ENCODE measurements around the gene LIPC. TPM values are rescaled to one million over a fixed set of nuclear protein-coding genes. Genes with fewer than 3 reads are reported as not detected.

Gene LIPC
- total RNA-seq (2014; rRNA removed; shearing (Covaris generic)): 1.1 and 2.2 TPM in 2 replicates

- Histone ChIP-seq H3K9me3 (replicated peaks) (no peaks in the 10 kb centered on the region), H3K27me3 (replicated peaks) (no peaks in the 10 kb centered on the region), H3K36me3 (no peaks in the 10 kb centered on the region), H3K4me3 (no peak within 1 kb of the TSS), H3K4me1 (replicated peaks) (no peaks in the 10 kb centered on the region), H3K27ac (no peak within 1 kb of the TSS)
- no peak for DNase-seq (ENCODE audit: low read depth in 1 of 2, low spot score in 2 of 2)
These were observed at the start of gene LIPC for GRCh38 chr15:58431221-58432149. Gene LIPC (plus strand): TSS chr15:58431991. CDS start chr15:58432033, 42 bp downstream.

DNA sequence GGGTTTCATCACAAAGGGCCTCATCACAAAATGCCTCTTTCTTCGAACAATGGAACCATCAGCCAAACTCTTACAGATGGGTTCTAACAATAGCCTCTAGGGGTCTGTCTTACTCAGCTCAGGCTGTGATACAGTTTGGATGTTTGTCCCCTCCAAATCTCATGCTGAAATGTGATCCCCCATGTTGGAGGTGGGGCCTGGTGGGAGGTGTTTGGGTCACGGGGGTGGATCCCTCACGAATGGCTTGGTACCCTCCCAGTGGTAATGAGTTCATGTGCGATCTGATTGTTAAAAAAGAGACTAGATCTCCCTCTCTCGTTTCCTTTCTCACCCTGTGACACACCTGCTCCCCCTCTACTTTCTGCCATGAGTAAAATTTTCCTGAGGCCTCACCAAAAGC, 47.9 kb upstream of the LIPC start:
- no peak overlapping the region for H3K4me3 ChIP-seq
- no peaks in the 10 kb centered on the region for H3K9me3 ChIP-seq (replicated peaks)
- H3K27ac ChIP-seq: no peak overlapping the region
- H3K27me3 ChIP-seq (replicated peaks): no peaks in the 10 kb centered on the region
- peaks cover 1% of the 10 kb centered on the region for H3K4me1 ChIP-seq (replicated peaks)
- no peak for DNase-seq (ENCODE audit: low read depth in 1 of 2, low spot score in 2 of 2)
- H3K36me3 ChIP-seq: no peaks in the 10 kb centered on the region

DNA sequence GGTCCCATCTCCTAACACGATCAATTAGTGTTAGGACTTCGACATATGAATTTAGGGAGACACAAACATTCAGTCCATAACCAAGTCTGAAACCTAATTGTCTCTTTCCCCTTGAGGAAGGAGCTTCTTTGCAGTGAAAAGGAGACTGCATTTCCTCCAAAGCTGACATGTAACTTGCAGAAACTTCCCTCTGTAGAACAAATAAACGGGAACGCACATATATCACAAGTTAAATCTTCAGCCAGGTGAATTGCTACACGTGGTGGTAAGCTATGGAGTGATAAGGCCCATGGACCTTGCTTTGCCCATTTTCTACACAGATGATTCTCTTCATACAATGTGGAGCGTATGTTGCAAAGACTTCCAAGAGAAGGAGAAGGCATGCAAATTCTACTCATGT, 47.1 kb upstream of the LIPC start:
- H3K4me1 ChIP-seq (replicated peaks): peaks cover 9% of the 10 kb centered on the region
- no peaks in the 10 kb centered on the region for H3K36me3 ChIP-seq
- no peaks in the 10 kb centered on the region for H3K27me3 ChIP-seq (replicated peaks)
- no peak overlapping the region for H3K27ac ChIP-seq
- no peak overlapping the region for H3K4me3 ChIP-seq
- DNase-seq (ENCODE audit: low read depth in 1 of 2, low spot score in 2 of 2): no peak
- no peaks in the 10 kb centered on the region for H3K9me3 ChIP-seq (replicated peaks)

GRCh38 chr15:58386081-58386480, 45.7 kb upstream of the LIPC start:
- Histone ChIP-seq H3K27me3 (replicated peaks) (no peaks in the 10 kb centered on the region), H3K4me3 (no peak overlapping the region), H3K27ac (no peak overlapping the region), H3K9me3 (replicated peaks) (no peaks in the 10 kb centered on the region), H3K36me3 (no peaks in the 10 kb centered on the region), H3K4me1 (replicated peaks) (peaks cover 11% of the 10 kb centered on the region)
- no peak for DNase-seq (ENCODE audit: low read depth in 1 of 2, low spot score in 2 of 2)

GRCh38 chr15:58386641-58387040, 45.1 kb upstream of the LIPC start:
- Histone ChIP-seq H3K9me3 (replicated peaks) (no peaks in the 10 kb centered on the region), H3K36me3 (no peaks in the 10 kb centered on the region), H3K4me1 (replicated peaks) (peaks cover 11% of the 10 kb centered on the region), H3K27me3 (replicated peaks) (no peaks in the 10 kb centered on the region), H3K4me3 (no peak overlapping the region), H3K27ac (no peak overlapping the region)
- DNase-seq (ENCODE audit: low read depth in 1 of 2, low spot score in 2 of 2): no peak

DNA sequence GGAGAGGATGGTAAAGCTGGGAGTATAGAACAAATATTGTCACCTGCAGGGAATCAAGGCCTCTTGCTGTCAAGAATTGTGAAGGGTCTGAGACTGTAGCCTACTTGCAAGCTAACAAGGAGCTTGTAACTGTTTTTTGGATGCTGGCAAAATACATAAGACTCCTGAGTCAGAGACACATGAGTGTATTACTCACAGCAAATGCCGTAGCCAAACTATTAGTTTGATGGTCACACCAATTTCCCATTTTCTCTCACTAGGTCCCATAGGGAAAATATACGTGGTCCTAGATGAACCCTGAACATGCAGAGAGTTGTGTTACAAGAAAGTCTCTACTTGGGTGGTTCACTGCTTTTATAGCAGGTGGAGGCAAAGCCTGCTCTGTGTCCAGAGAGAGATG, 44.7 kb upstream of the LIPC start:
- DNase-seq (ENCODE audit: low read depth in 1 of 2, low spot score in 2 of 2): no peak
- Histone ChIP-seq H3K9me3 (replicated peaks) (no peaks in the 10 kb centered on the region), H3K27me3 (replicated peaks) (no peaks in the 10 kb centered on the region), H3K4me3 (no peak overlapping the region), H3K4me1 (replicated peaks) (peaks cover 11% of the 10 kb centered on the region), H3K27ac (no peak overlapping the region), H3K36me3 (no peaks in the 10 kb centered on the region)

DNA sequence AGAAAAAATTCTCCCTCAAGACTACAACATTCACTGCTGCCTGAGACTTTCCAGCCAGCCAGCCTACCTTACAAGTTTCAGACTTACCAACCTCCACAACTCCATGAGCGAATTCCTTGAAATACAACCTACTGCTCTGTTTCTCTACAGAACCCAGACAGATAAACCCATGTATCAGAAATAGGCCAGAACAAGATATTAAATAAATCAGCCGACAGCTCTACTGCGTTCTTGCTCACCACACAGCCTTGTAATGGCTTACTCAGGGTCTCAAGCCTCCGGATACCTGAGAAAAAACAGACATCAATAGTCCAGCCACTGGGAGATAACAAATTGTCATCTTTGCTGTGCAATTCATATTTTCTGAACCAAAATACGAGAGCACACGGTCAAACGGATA, 43.6 kb upstream of the LIPC start:
- Histone ChIP-seq H3K4me1 (replicated peaks) (peaks cover 11% of the 10 kb centered on the region), H3K4me3 (no peak overlapping the region), H3K9me3 (replicated peaks) (no peaks in the 10 kb centered on the region), H3K27ac (no peak overlapping the region), H3K27me3 (replicated peaks) (no peaks in the 10 kb centered on the region), H3K36me3 (no peaks in the 10 kb centered on the region)
- DNase-seq (ENCODE audit: low read depth in 1 of 2, low spot score in 2 of 2): no peak

DNA sequence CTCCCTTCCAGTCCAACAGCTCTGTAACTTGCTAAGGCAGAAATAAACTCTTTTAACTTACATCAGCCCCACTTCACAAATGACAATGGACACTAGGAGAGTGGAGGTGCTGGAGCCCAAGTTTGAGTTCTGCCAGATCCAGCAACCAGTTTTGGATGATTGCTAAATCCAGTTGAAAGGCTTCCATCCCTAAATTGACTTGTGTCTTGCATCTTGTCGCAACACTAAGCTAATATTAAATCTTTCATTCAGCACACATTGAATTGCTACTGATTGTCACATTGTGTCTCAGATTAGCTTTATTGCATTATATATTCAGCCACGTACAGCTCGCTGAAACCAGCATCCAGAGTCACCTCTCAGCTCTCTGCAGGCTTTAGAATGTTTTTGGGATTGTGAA, 41.7 kb upstream of the LIPC start:
- DNase-seq (ENCODE audit: low read depth in 1 of 2, low spot score in 2 of 2): no peak
- H3K9me3 ChIP-seq (replicated peaks): no peaks in the 10 kb centered on the region
- H3K27ac ChIP-seq: no peak overlapping the region
- H3K4me1 ChIP-seq (replicated peaks): peaks cover 11% of the 10 kb centered on the region
- H3K4me3 ChIP-seq: no peak overlapping the region
- no peaks in the 10 kb centered on the region for H3K36me3 ChIP-seq
- H3K27me3 ChIP-seq (replicated peaks): no peaks in the 10 kb centered on the region

- no peak overlapping the region for H3K27ac ChIP-seq
- no peaks in the 10 kb centered on the region for H3K9me3 ChIP-seq (replicated peaks)
- DNase-seq (ENCODE audit: low read depth in 1 of 2, low spot score in 2 of 2): no peak
- no peaks in the 10 kb centered on the region for H3K27me3 ChIP-seq (replicated peaks)
- no peak overlapping the region for H3K4me3 ChIP-seq
- no peaks in the 10 kb centered on the region for H3K36me3 ChIP-seq
- H3K4me1 ChIP-seq (replicated peaks): peaks cover 11% of the 10 kb centered on the region
These were observed 41.1 kb upstream of the LIPC start for GRCh38 chr15:58390655-58391054.

- Histone ChIP-seq H3K27me3 (replicated peaks) (no peaks in the 10 kb centered on the region; the same call in 1 of the 2 replicates), H3K9me3 (replicated peaks) (no peaks in the 10 kb centered on the region), H3K4me1 (replicated peaks) (peaks cover 11% of the 10 kb centered on the region), H3K4me3 (no peak overlapping the region), H3K36me3 (no peaks in the 10 kb centered on the region), H3K27ac (no peak overlapping the region)
- DNase-seq (ENCODE audit: low read depth in 1 of 2, low spot score in 2 of 2): no peak
These were observed 40.7 kb upstream of the LIPC start for GRCh38 chr15:58391088-58391487.

- H3K36me3 ChIP-seq: no peaks in the 10 kb centered on the region
These were observed 39.6 kb upstream of the LIPC start for GRCh38 chr15:58392141-58392540.

DNA sequence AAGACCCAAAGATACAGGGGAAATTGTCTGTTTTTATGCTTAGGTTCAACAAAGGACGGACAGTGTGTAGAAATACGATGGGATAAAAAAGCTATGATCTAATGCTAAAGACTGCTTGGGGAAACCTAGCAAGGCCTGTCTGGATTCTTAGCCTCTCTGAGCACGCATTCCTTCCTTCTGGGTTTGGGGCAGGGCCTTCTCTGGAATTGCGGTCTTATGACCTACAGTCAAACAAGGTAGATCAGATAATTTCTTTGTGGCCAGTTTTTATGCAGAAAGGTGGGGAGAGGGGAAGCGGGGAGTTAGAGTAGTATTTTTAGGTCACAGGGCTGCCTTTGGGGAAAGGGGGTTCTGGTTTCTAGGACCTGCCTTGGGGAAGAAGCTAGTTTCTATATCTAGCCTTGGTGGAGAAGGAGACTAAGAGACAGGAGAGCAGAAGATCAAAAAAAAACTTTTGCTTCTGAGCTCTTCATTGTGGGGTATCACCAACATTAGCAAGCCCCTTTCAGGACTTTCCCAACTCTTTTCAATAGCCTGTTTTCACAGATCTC, 39.1 kb upstream of the LIPC start:
- no peaks in the 10 kb centered on the region; the same call in 1 of the 2 replicates for H3K27me3 ChIP-seq (replicated peaks)
- no peak overlapping the region for H3K27ac ChIP-seq
- DNase-seq (ENCODE audit: low read depth in 1 of 2, low spot score in 2 of 2): no peak

More at GRCh38 chr15:58392141-58392540, 39.6 kb upstream of the LIPC start:
- Histone ChIP-seq H3K27ac (no peak overlapping the region), H3K9me3 (replicated peaks) (no peaks in the 10 kb centered on the region), H3K4me1 (replicated peaks) (peaks cover 11% of the 10 kb centered on the region), H3K4me3 (no peak overlapping the region), H3K27me3 (replicated peaks) (no peaks in the 10 kb centered on the region; the same call in 1 of the 2 replicates)
- DNase-seq (ENCODE audit: low read depth in 1 of 2, low spot score in 2 of 2): no peak

DNA sequence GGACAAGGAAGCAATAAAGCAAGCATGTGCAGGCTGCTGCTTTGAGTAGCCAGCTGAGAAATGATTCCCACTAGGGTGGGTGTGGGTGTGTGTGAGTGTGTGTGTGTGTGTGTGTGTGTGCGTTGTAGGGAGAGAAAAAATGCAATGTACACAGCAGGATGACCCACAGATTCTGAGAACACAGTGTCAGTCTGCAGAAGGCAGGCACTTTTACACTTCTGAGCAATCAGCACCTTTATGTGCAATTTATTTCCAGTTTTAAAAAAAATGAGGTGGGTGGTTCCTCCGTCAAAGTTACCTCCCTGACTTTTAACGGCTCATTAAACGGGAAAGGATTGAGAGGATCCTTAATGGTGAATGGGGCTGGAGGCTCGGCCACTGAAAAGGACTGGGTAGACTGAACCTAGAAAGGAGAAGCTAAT, 38.5 kb upstream of the LIPC start:
- DNase-seq (ENCODE audit: low read depth in 1 of 2, low spot score in 2 of 2): no peak
- Histone ChIP-seq H3K9me3 (replicated peaks) (no peaks in the 10 kb centered on the region), H3K36me3 (no peaks in the 10 kb centered on the region), H3K27ac (no peak overlapping the region), H3K4me3 (no peak overlapping the region), H3K27me3 (replicated peaks) (no peaks in the 10 kb centered on the region; the same call in 1 of the 2 replicates), H3K4me1 (replicated peaks) (peaks cover 11% of the 10 kb centered on the region)

More for the DNA sequence above, 39.1 kb upstream of the LIPC start:
- H3K4me1 ChIP-seq (replicated peaks): peaks cover 11% of the 10 kb centered on the region
- no peak overlapping the region for H3K4me3 ChIP-seq
- H3K36me3 ChIP-seq: no peaks in the 10 kb centered on the region
- H3K9me3 ChIP-seq (replicated peaks): no peaks in the 10 kb centered on the region

DNA sequence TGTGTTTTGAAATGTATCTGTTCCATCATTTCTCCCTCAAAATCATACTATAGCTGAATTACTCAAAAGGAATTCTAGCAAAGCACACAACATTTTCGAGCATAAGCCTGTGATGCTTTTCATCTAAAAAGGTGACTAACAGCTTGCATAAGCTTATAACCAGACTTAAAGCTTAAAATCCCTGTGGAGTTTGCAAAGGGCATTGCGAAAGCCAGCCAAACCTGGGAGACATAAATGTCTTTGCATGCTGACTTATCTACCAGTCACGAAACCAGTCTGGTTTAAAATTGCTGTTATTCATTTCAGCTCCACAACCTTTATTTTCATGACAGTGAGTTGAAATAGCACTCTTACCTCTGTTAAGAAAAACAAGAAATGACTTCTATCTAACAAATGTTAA, 35.6 kb upstream of the LIPC start:
- Histone ChIP-seq H3K27me3 (replicated peaks) (no peaks in the 10 kb centered on the region; the same call in 1 of the 2 replicates), H3K27ac (no peak overlapping the region), H3K4me1 (replicated peaks) (no peaks in the 10 kb centered on the region), H3K36me3 (no peaks in the 10 kb centered on the region), H3K9me3 (replicated peaks) (no peaks in the 10 kb centered on the region), H3K4me3 (no peak overlapping the region)
- no peak for DNase-seq (ENCODE audit: low read depth in 1 of 2, low spot score in 2 of 2)

Measured in SJSA1 (cell line).